Activated CD4-positive, alpha-beta T cell treated with anti-CD3 and anti-CD28 coated beads, Interleukin-2, amount 50 U/mL, for 16 hours (primary cell): ENCODE measurements around the gene SEMA3B.
"Not testable (repeated sequence)": the region's sequence is repeated elsewhere in the genome, so short reads cannot be mapped to it uniquely, and the experiment has no call there.

Experiments
- DNase-seq: peaks from one replicate; pipeline ENCODE4 v3.0.0-alpha.2; 2020

Gene SEMA3B

GRCh38 chr3:50260027-50260941 is 8.7 kb upstream of the SEMA3B start:
- peak; percentile 90 for DNase-seq

GRCh38 chr3:50260942-50261441 is 8.0 kb upstream of the SEMA3B start:
- DNase-seq: no peak

DNA sequence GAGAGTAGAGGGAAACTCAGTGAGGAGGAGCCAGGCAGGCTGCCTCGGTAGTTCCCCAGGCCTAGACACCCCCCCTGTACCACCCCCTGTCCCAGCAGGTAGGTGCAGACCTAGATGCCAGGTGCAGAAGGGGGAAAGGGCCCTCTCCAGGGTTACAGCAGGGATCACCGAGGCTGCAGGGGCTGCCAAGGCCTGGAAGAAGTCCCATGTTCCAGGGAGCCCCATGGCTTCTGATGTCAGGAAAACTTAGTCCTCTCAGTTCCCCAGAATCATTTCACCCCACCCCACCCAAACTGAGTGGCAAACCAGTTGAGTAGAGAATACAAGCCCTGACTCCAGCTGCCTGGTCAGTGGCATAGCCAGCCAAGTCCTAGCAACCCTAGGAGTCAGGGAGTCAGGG is 7.4 kb upstream of the SEMA3B start:
- no peak for DNase-seq

- DNase-seq: not testable (repeated sequence)
These were observed 6.7 kb upstream of the SEMA3B start for GRCh38 chr3:50262200-50262599.

GRCh38 chr3:50262778-50263177 is 6.2 kb upstream of the SEMA3B start:
- no peak for DNase-seq

DNA sequence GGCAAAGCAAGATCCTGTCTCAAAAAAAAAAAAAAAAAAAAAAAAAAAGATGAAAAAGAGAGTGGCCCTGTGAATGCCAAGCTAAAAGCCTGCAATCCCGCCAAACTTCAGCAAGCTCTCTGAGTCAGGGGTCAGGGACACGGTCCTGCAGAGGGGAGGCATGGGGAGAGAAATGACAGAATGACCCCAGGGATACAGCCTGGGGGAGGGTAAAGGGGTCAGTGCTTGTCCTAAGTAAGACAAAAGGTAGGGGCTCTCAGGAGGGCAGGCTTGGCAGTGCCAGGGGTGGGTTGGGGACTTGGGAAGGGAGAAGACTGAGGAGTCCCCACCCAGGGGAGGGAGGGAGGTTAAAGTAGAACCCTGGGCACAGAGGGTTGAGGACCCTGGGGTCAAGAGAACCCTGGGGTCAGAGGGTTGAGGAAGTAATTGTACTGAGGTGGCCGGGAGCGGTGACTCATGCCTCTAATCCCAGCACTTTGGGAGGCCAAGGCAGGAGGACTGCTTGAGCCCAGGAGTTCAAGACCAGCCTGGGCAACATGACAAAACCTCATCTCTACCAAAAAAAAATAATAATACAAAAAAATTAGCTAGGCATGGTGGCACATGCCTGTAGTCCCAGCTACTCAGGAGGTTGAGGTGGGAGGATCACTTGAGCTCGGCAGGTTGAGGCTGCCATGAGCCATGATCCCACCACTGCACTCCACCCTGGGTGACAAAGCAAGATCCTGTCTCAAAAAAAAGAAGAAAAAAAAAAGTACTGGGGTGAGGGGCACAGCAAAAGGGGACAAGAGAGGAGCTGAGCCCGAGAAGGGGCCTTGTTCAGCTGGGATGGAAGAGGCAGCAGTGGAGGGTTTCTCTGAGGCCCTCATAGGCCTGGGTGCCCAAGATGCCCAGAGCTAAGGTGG is 5.2 kb upstream of the SEMA3B start:
- DNase-seq: no peak

GRCh38 chr3:50264383-50264963 is 4.5 kb upstream of the SEMA3B start:
- no peak for DNase-seq

DNA sequence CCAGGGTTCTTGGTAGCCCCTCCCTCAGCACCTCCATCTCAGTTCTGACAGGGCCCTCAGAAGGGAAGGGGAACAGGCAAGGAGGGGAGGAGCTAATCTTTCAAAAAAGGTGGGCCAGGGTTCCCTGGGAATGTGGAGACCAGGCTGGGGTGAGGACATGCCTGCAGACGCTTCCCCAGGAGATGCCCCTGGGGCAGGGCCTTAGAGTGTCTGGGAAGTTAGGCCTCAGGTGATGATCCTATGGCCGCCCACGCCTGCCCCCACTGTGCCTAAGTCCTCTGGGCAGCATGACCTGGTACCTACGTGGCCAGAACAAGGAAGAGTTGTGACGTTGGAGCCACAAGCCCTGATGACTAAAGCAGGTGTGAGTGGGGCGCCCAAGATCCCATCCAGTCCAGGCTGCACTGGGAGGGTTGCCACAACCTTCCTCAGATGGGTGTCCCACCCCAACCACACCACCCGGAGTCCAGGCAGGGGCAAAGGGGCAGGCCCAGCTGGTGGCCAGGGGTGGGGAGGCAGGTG is 3.9 kb upstream of the SEMA3B start:
- no peak for DNase-seq

DNA sequence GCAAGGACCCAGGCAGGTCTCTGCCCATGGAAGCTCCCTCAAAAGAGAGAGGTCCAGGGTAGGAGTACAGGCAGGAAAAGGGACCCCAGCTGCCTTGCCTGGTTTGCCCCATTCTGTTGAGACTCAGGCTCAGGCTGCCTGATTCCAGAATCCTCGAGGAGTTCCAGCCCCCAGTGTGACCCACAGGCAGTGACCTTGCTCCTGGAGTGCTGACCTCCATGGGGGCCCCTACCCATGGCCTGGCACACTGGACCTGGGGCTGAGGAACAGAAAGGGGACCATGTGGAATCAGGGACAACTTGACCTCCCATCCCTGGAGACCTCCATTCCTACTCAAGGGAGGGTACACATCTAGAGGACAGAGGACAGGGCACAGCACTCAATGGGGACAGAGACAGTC is 3.4 kb upstream of the SEMA3B start:
- DNase-seq: no peak

DNA sequence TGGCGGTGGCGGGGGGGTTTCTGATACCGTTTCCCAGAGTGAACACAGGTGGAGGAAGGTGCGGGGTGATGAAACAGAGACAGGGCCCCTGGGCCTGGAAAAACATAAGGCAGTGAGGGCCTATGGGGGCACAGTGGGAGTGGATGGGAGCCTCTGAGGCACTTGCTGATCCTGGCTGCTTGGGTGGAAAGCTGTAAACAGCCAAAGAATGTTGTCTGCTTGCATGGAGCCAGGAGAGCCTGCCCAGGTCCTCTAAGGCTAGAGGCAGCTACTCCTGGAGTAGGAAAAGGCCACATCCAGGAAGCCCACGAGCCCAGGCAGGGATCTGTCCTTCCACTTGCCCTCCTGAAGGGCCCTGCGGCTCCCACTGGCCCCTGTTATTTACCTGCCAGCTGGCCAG is 2.9 kb upstream of the SEMA3B start:
- no peak for DNase-seq

DNA sequence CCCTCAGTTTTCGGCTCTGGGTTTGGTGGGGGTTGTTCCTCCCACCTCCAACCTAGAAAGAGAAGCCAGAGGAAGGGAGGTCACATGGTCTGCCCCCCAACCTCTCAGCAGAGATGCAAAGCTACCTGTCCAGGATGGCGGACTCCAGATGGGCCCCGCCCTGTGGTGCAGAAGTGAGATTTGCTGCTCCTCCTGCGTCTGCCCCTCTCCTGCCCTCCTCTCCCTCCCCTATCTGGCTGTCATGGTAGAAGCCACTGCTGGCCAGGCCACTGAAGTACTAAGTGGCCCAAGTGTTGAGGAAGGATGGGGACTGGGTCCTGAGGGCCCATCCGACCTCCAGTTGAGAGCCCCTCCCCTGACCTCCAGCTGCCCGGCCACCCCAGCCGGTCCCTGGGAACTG is 2.1 kb upstream of the SEMA3B start:
- DNase-seq: no peak

GRCh38 chr3:50267280-50267913 is 1.6 kb upstream of the SEMA3B start:
- DNase-seq: no peak

DNA sequence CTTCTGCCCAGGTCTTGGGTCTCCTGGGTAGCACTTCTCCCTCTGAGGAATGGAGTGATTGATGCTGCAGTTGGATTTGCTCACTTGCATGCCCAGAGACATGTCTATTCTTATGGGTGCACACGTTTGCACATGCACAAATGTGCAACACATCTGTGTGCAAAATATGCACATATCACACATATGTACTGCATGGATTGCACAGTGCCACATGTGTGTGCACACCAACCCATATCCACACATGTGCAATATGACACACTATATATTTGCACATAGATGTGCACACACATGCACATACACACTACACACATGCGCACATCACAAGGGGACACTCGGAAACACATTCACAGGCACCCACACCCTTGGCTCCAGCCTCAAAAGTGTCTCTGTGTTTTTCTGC is 671 bp upstream of the SEMA3B start:
- no peak for DNase-seq

GRCh38 chr3:50269460-50269859 is 513 bp downstream of the SEMA3B start:
- DNase-seq: no peak

DNA sequence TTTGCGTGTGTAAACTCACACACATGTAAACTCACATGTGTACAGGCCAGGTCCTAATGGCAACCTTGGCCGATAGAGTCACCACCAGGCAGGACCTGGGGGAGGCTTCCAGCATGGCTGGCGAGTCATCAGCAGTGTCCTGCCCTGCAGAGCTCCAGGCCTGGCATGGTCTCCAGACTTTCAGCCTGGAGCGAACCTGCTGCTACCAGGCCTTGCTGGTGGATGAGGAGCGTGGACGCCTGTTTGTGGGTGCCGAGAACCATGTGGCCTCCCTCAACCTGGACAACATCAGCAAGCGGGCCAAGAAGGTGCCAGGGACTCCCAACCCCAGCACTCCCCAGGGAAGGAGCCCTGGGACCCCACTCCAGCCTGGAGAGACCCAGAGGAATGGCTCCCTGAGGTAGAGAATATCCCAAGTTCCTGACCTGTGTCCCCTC is 1.0 kb downstream of the SEMA3B start:
- no peak for DNase-seq

DNA sequence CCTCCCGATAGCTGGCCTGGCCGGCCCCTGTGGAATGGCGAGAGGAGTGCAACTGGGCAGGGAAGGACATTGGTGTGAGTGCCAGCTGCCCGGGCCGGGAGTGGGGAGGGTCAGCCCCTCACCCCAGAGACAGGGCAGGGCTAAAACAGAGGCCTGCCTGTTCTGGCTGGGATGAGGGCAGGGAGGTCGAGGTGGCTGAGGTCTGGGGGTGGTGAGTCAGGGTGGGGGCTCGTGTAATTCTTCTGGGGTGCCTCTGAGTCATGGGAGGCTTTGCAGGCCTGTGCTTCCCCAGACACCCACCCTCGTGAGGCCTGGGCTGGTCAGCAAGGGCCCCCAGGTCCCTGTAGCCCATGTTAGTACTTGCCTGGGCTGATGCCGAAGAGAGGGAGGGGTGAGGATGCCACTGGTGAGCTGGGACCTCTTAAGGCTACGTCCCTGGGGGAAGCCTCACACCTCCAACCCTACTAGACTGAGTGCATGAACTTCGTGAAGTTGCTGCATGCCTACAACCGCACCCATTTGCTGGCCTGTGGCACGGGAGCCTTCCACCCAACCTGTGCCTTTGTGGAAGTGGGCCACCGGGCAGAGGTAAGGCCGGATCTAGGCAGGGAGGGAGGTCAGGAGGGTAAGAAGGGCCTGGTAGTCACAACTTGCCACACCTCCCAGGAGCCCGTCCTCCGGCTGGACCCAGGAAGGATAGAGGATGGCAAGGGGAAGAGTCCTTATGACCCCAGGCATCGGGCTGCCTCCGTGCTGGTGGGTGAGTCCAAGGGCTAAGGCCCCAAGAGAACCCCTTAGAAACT is 1.7 kb downstream of the SEMA3B start:
- DNase-seq: no peak

GRCh38 chr3:50271314-50271936 is 2.5 kb downstream of the SEMA3B start:
- DNase-seq: no peak

- not testable (repeated sequence) for DNase-seq
These were observed 3.6 kb downstream of the SEMA3B start for GRCh38 chr3:50272538-50272910.

DNA sequence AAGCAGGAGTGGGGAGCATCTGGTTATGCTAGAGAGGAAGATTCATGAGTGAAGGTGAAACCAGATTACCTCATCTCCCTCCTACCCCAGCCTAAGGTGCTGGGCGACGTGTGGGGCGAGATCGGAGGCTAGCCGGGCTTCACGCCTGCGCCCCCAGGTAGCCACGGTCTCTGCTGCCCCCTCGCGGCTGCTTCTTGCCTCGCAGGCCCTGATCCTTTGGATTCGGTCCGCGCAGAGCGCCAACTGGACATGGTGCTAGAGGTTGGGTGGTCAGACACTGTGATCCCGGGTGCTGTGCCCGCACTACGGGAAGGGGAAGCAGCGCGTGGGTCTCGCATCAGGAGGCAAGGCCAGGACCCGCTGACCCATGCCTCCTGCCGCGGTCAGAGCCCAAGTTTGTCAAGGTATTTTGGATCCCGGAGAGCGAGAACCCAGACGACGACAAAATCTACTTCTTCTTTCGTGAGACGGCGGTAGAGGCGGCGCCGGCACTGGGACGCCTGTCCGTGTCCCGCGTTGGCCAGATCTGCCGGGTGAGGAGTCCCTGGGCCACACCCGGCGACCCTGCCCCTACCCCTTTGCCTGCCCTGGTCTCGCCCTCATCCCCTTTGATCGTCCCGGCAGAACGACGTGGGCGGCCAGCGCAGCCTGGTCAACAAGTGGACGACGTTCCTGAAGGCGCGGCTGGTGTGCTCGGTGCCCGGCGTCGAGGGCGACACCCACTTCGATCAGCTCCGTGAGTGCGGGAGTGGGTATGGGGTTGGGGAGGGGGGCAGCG is 4.2 kb downstream of the SEMA3B start:
- peak; percentile 92 for DNase-seq

- DNase-seq: no peak
These were observed 4.7 kb downstream of the SEMA3B start for GRCh38 chr3:50273689-50274065.
